ENCODE results near the gene ELMO1. TPM values are rescaled to one million over a fixed set of nuclear protein-coding genes. Genes with fewer than 3 reads are reported as not detected.

Gene ELMO1
- 410 and 467 TPM in 2 replicates for total RNA-seq (2013; cell fraction: nucleolus; rRNA removed)
- total RNA-seq (2014; rRNA removed) (63.2 and 74.4 TPM in 2 replicates), total RNA-seq (2014; rRNA removed; fragmentation: Illumina TruSeq; extraction: Trizol) (70.7 and 71.4 TPM in 2 replicates), total RNA-seq (2021) (74.5 and 81.6 TPM in 2 replicates), polyA plus RNA-seq (2011; rRNA removed) (44.1 and 67.7 TPM in 2 replicates), polyA plus RNA-seq (2014; fragmentation: Illumina TruSeq; extraction: Trizol) (85.9 and 92.7 TPM in 2 replicates), polyA plus RNA-seq (2014; fragmentation: Nextera tagmentation; extraction: Ambion mirVana) (10 to 100 TPM; 22.6 to 26.1 TPM), polyA plus RNA-seq (2014; rRNA removed) (41.5 and 50.0 TPM in 2 replicates), polyA plus RNA-seq (2016; fragmentation: Nextera tagmentation; extraction: Ambion mirVana) (10 to 100 TPM; 43.0 to 45.9 TPM), polyA minus RNA-seq (2011; rRNA and poly(A)+ RNA removed) (194 and 201 TPM in 2 replicates), Bru-seq, nascent RNA (percentile 71 among the genes with signal in this experiment), BruChase-seq, experiment 1, labeled RNA remaining after a 6-hour chase (percentile 58 among the genes with signal in this experiment), BruChase-seq, experiment 2, labeled RNA remaining after a 2-hour chase (percentile 58 among the genes with signal in this experiment)
- 34.7 TPM for polyA plus RNA-seq (2011; ENCODE audit: low read depth)
- 66.4 and 90.6 TPM in 2 replicates for polyA plus RNA-seq (2011; cell fraction: cytosol; rRNA removed)
- 61.5 and 64.7 TPM in 2 replicates for polyA plus RNA-seq (2011; cell fraction: nucleus; rRNA removed)
- polyA plus RNA-seq (2012): 45.2 and 53.2 TPM in 2 replicates
- polyA minus RNA-seq (2011; cell fraction: cytosol; rRNA and poly(A)+ RNA removed): 74.2 and 82.4 TPM in 2 replicates
- polyA minus RNA-seq (2011; cell fraction: nucleus; rRNA and poly(A)+ RNA removed): 198 and 264 TPM in 2 replicates
- long read RNA-seq, experiment 1, partial matches to known transcripts: 10 of 20 reads
- long read RNA-seq, experiment 1, other reads (novel, unspliced or antisense): 10 of 20 reads
- long read RNA-seq, experiment 2, full-length matches to known transcripts: 2 of 50 reads
- long read RNA-seq, experiment 2, partial matches to known transcripts: 25 of 50 reads
- long read RNA-seq, experiment 2, other reads (novel, unspliced or antisense): 23 of 50 reads

- ChIA-PET SMC1A (ENCODE audit: uncharacterized antibody, unreplicated experiment) (interaction anchor here (0.6 to 1.7 kb wide), 6 partner anchors 47 to 862 kb away, joined by 3 to 4 read pairs (median 3); no protein-coding TSS in a partner anchor), RAD21 (ENCODE audit: unreplicated experiment) (interaction anchor here (1.0 to 1.8 kb wide), 4 partner anchors 21 to 164 kb away, joined by 3 to 5 read pairs (median 4); no protein-coding TSS in a partner anchor), CTCF (interaction anchor here (1.0 to 2.8 kb wide), 8 partner anchors 43 to 739 kb away, joined by 3 to 8 read pairs (median 3); no protein-coding TSS in a partner anchor), POLR2A (no interaction called here)
- DNase-seq (ENCODE audit: low read depth, low spot score): peak; percentile 42
- peak; percentile 92 for FAIRE-seq
- H3K27ac ChIP-seq (ENCODE audit: control insufficient read depth, insufficient read depth): peak within 1 kb of the TSS; percentile 10; the same call in 1 of the 2 replicates
- peak within 1 kb of the TSS; percentile 11; the same call in 1 of the 2 replicates for H3K9ac ChIP-seq (ENCODE audit: control insufficient read depth, insufficient read depth, low read length)
- WGBS (ENCODE audit: insufficient coverage, insufficient replicate concordance, low lambda C conversion rate, missing lambda C conversion rate): under 1% methylated on average over 45 of the region's 56 CpGs
- in situ Hi-C loops (cut with MboI): no loop called here
- H3K4me3 ChIP-seq: peak within 1 kb of the TSS; percentile 71
- no TSS peak for BruUV-seq (replicated peaks)
- intact Hi-C loops (cut with micrococcal nuclease; ENCODE audit: unreplicated experiment): loop anchor here (2.0 kb wide), 1 partner anchor 96 kb away; no protein-coding TSS in a partner anchor
- peaks cover 7% of the 10 kb centered on the region for H3K4me1 ChIP-seq (ENCODE audit: control insufficient read depth, insufficient read depth, low read length)
- no peaks in the 10 kb centered on the region for H4K20me1 ChIP-seq (ENCODE audit: control insufficient read depth, insufficient read depth)
- peak within 1 kb of the TSS; percentile 52 for H2AFZ ChIP-seq (ENCODE audit: control insufficient read depth, low read depth, low read length)
- H3K79me2 ChIP-seq (ENCODE audit: control insufficient read depth, insufficient read depth, low read length): no peaks in the 10 kb centered on the region
- no peaks in the 10 kb centered on the region; a peak in 1 of 4 replicates for H3K27me3 ChIP-seq (replicated peaks in 1 of 2; ENCODE audit: control insufficient read depth in 2 of 2, insufficient read depth in 2 of 2, low read length in 1 of 2)
- H3K36me3 ChIP-seq (ENCODE audit: control insufficient read depth in 2 of 2, insufficient read depth in 2 of 2, low read length in 1 of 2): no peaks in the 10 kb centered on the region
- no peaks in the 10 kb centered on the region for H3K9me3 ChIP-seq (replicated peaks; ENCODE audit: control insufficient read depth, insufficient read depth, low read length)
- H3K4me2 ChIP-seq (ENCODE audit: control insufficient read depth, insufficient read depth): peak within 1 kb of the TSS; percentile 94
- ATAC-seq: peak; percentile 97
- TF ChIP-seq HDAC2 (IDR thresholded peaks at IDR 0.05): no peak
- TF ChIP-seq SIX5 (IDR thresholded peaks at IDR 0.05; ENCODE audit: low read depth, low read length, severe bottlenecking): no peak
- TF ChIP-seq, protein P1, sequence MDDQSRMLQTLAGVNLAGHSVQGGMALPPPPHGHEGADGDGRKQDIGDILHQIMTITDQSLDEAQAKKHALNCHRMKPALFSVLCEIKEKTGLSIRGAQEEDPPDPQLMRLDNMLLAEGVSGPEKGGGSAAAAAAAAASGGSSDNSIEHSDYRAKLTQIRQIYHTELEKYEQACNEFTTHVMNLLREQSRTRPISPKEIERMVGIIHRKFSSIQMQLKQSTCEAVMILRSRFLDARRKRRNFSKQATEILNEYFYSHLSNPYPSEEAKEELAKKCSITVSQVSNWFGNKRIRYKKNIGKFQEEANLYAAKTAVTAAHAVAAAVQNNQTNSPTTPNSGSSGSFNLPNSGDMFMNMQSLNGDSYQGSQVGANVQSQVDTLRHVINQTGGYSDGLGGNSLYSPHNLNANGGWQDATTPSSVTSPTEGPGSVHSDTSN (IDR thresholded peaks at IDR 0.05; ENCODE audit: insufficient replicate concordance, low read depth, low read length): no peak
- no peak for TF ChIP-seq WRNIP1 (IDR thresholded peaks at IDR 0.05; ENCODE audit: borderline replicate concordance, low read depth, low read length)
- TF ChIP-seq CHD1 (IDR thresholded peaks at IDR 0.05; ENCODE audit: low read depth, low read length): no peak
- TF ChIP-seq TAF1 (IDR thresholded peaks at IDR 0.05; ENCODE audit: borderline replicate concordance, low read depth, low read length): peak; percentile 28; the same call in 1 of the 2 replicates
- no peak for TF ChIP-seq RB1 (IDR thresholded peaks at IDR 0.05; ENCODE audit: borderline replicate concordance)
- TF ChIP-seq DPF2 (IDR thresholded peaks at IDR 0.05): peak; percentile 88
- TF ChIP-seq IKZF1 (conservative IDR thresholded peaks at IDR 0.05): peak; percentile 86
- no peak for TF ChIP-seq ZZZ3 (IDR thresholded peaks at IDR 0.05; ENCODE audit: control insufficient read depth, insufficient read length, low read depth)
- TF ChIP-seq GATAD2B (conservative IDR thresholded peaks at IDR 0.05; ENCODE audit: low read depth): peak; percentile 82
- TF ChIP-seq TBL1XR1 (IDR thresholded peaks at IDR 0.05; ENCODE audit: low read depth, low read length): no peak
- TF ChIP-seq ZNF24 (IDR thresholded peaks at IDR 0.05): no peak
- peak; percentile 28; the same call in 1 of the 2 replicates for TF ChIP-seq CHD2 (IDR thresholded peaks at IDR 0.05; ENCODE audit: borderline replicate concordance, low read depth, low read length)
- peak; percentile 79; the same call in 1 of the 2 replicates for TF ChIP-seq IRF4 (IDR thresholded peaks at IDR 0.05; ENCODE audit: low read depth, low read length)
- no peak for TF ChIP-seq FOS (IDR thresholded peaks at IDR 0.05; ENCODE audit: borderline replicate concordance, extremely low read depth, insufficient read length)
These were observed at the start of gene ELMO1 for GRCh38 chr7:37448636-37449361. ELMO1 (minus strand) TSS chr7:37448864; CDS start chr7:37342690, 106,174 bp downstream.

Measured in GM12878 (cell line).